ENCODE results near the gene CD96.

- TF ChIP-seq CTCF (IDR thresholded peaks at IDR 0.05 in 8 of 11, conservative IDR thresholded peaks at IDR 0.05 in 3 of 11) (no peak), POLR2AphosphoS5 (IDR thresholded peaks at IDR 0.05) (no peak)
Measured at GRCh38 chr3:111667170-111667569, 125.2 kb downstream of the CD96 start.

Measured in spleen (tissue), 7 donors.